Suprapubic skin (tissue), 3 donors: ENCODE results near the gene MAP4K3.

Experiments
- CTCF ChIP-seq, 2 donors: fragments of 200-600 bp in 1 of 2; fragments of 450-650 bp in 1 of 2; sonication (generic) in 1 of 2; IDR thresholded peaks; one replicate each; pipeline ENCODE4 v1.5.1; 2016 to 2019; ENCODE audit warnings: antibody characterized with exemption in 2 of 2, mild to moderate bottlenecking in 1 of 2, moderate library complexity in 1 of 2
- EP300 ChIP-seq: sonication (generic); formaldehyde crosslinking; IDR thresholded peaks from one replicate; pipeline ENCODE4 v1.6.1; 2017; ENCODE audit warnings: antibody characterized with exemption
- POLR2A ChIP-seq, 2 donors: fragments of 450-650 bp; IDR thresholded peaks; one replicate each; pipeline ENCODE4 v1.6.1; 2017; ENCODE audit warnings: antibody characterized with exemption in 2 of 2, mild to moderate bottlenecking in 2 of 2, moderate library complexity in 2 of 2

- no peak for TF ChIP-seq CTCF (IDR thresholded peaks at IDR 0.05)
- TF ChIP-seq EP300, result no peak
- TF ChIP-seq POLR2A (IDR thresholded peaks at IDR 0.05), result no peak
Observed at GRCh38 chr2:39269941-39270340, 167.1 kb downstream of the MAP4K3 start.
